Mesenchymal stem cell (in vitro differentiated cells and primary cell): ENCODE data around the gene OR2AJ1.
A peak's percentile ranks its signal among the peaks of the same experiment; 100 is the strongest.
"Not testable (repeated sequence)": the region's sequence is repeated elsewhere in the genome, so short reads cannot be mapped to it uniquely, and the experiment has no call there.

Experiments used
- DNase-seq: peaks from one replicate; pipeline ENCODE4 v3.0.0-alpha.2; 2013
- H2AFZ ChIP-seq: one replicate; pipeline ENCODE4 v1.6.1; 2013; ENCODE audit warnings: low read depth, mild to moderate bottlenecking, control low read depth, inconsistent platforms, low read length, moderate library complexity
- H2AK5ac ChIP-seq: 2 replicates; pipeline ENCODE4 v1.6.1; 2013; ENCODE audit warnings: low read length, moderate library complexity, mild to moderate bottlenecking, inconsistent platforms; ENCODE audit not compliant: severe bottlenecking
- H2BK120ac ChIP-seq: one replicate; pipeline ENCODE4 v1.6.1; 2013; ENCODE audit warnings: low read depth, mild to moderate bottlenecking, inconsistent platforms, low read length, moderate library complexity
- H2BK12ac ChIP-seq, 2 experiments: one replicate each; pipeline ENCODE4 v1.6.1; 2013; ENCODE audit warnings: inconsistent platforms in 2 of 2, low read length in 2 of 2, mild to moderate bottlenecking in 2 of 2, moderate library complexity in 2 of 2, control low read depth in 1 of 2
- H2BK15ac ChIP-seq: one replicate; pipeline ENCODE4 v1.6.1; 2013; ENCODE audit warnings: mild to moderate bottlenecking, low read depth, inconsistent platforms; ENCODE audit not compliant: poor library complexity, severe bottlenecking
- H2BK5ac ChIP-seq: 2 replicates; pipeline ENCODE4 v1.6.1; 2013; ENCODE audit warnings: low read depth, mild to moderate bottlenecking, low read length, control low read depth, inconsistent platforms; ENCODE audit not compliant: poor library complexity, severe bottlenecking
- H3K14ac ChIP-seq, 2 experiments: one replicate each; pipeline ENCODE4 v1.6.1; 2013; ENCODE audit warnings: inconsistent platforms in 2 of 2, low read length in 2 of 2, control low read depth in 1 of 2, mild to moderate bottlenecking in 1 of 2, moderate library complexity in 1 of 2
- H3K18ac ChIP-seq, 2 experiments: one replicate each; pipeline ENCODE4 v1.6.1; 2013; ENCODE audit warnings: inconsistent platforms in 2 of 2, low read length in 2 of 2, control low read depth in 1 of 2, low read depth in 1 of 2, mild to moderate bottlenecking in 1 of 2
- H3K23ac ChIP-seq, 2 experiments: one replicate each; pipeline ENCODE4 v1.6.1; 2013; ENCODE audit warnings: inconsistent platforms in 2 of 2, low read length in 2 of 2, mild to moderate bottlenecking in 2 of 2, moderate library complexity in 2 of 2, control low read depth in 1 of 2
- H3K27ac ChIP-seq: 2 replicates; pipeline ENCODE4 v1.5.1; 2013; ENCODE audit warnings: mild to moderate bottlenecking, moderate library complexity, low read length, control low read depth, inconsistent platforms; ENCODE audit not compliant: poor library complexity, severe bottlenecking
- H3K27me3 ChIP-seq, 2 experiments: 2 replicates each; pipeline versions ENCODE4 v1.6.1 to v1.7.0; 2013; ENCODE audit warnings: low read length in 2 of 2, mild to moderate bottlenecking in 2 of 2, moderate library complexity in 2 of 2, control low read depth in 1 of 2, inconsistent platforms in 1 of 2; ENCODE audit not compliant: control insufficient read depth in 1 of 2, insufficient read depth in 1 of 2
- H3K36me3 ChIP-seq, 2 experiments: 2 replicates each; pipeline versions ENCODE4 v1.6.1 to v1.7.0; 2013; ENCODE audit warnings: low read length in 2 of 2, control low read depth in 1 of 2, inconsistent platforms in 1 of 2, low read depth in 1 of 2, mild to moderate bottlenecking in 1 of 2; ENCODE audit not compliant: insufficient read depth in 2 of 2, control insufficient read depth in 1 of 2
- H3K4ac ChIP-seq, 2 experiments: one replicate each; pipeline ENCODE4 v1.6.1; 2013; ENCODE audit warnings: inconsistent platforms in 2 of 2, low read length in 2 of 2, mild to moderate bottlenecking in 2 of 2, moderate library complexity in 2 of 2, control low read depth in 1 of 2, low read depth in 1 of 2
- H3K4me1 ChIP-seq: 2 replicates; pipeline ENCODE4 v1.6.1; 2013; ENCODE audit warnings: low read depth, low read length, control low read depth; ENCODE audit not compliant: control insufficient read depth, insufficient read depth
- H3K4me2 ChIP-seq: 2 replicates; pipeline ENCODE4 v1.6.1; 2013; ENCODE audit warnings: low read length, mild to moderate bottlenecking, inconsistent platforms; ENCODE audit not compliant: poor library complexity, severe bottlenecking
- H3K4me3 ChIP-seq, 2 experiments: 2 replicates each; pipeline versions ENCODE4 v1.5.1 to v1.7.0; 2013; ENCODE audit warnings: low read length in 2 of 2, mild to moderate bottlenecking in 2 of 2, control low read depth in 1 of 2, low read depth in 1 of 2; ENCODE audit not compliant: insufficient read depth in 1 of 2
- H3K79me1 ChIP-seq: replicated peaks from 2 replicates; pipeline ENCODE4 v1.6.1; 2013; ENCODE audit warnings: mild to moderate bottlenecking, control low read depth, low read length, inconsistent platforms; ENCODE audit not compliant: poor library complexity, severe bottlenecking
- H3K9ac ChIP-seq: 2 replicates; pipeline ENCODE4 v1.7.0; 2013; ENCODE audit warnings: mild to moderate bottlenecking, low read length, moderate library complexity
- H3K9me3 ChIP-seq: 2 replicates; pipeline ENCODE4 v1.7.0; 2013; ENCODE audit warnings: mild to moderate bottlenecking, low read length; ENCODE audit not compliant: control insufficient read depth
- H4K8ac ChIP-seq: one replicate; pipeline ENCODE4 v1.6.1; 2013; ENCODE audit warnings: inconsistent platforms, mild to moderate bottlenecking, low read length, moderate library complexity
- H4K91ac ChIP-seq: one replicate; pipeline ENCODE4 v1.6.1; 2013; ENCODE audit warnings: mild to moderate bottlenecking, low read length, inconsistent platforms
- WGBS: methylation state at CpG from one replicate; pipeline ENCODE4 v1.1.7; 2013; ENCODE audit warnings: mixed read lengths; 5-methylcytosine and 5-hydroxymethylcytosine counted together

The OR2AJ1 gene

DNA sequence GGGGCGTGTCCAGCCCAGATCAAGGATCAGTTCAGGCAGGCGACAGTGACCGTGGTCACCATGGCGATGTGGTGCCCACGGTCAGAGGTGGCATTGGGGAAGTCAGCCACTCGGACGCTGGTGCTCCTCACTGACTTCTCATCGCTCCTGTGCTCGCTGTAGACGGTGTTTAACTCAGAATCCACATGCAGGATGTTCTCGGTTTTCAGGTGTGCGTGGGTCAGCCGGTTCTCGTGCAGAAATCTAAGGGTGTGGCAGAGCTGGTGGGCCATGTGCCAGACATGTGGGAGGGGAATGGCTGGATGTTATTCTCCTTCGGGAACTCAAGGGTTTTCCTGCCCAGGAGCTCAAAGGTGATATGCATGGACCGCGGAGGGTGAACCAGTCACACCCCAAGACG, 11.7 kb downstream of the OR2AJ1 start:
- no peak overlapping the region for H3K4me3 ChIP-seq
- no peaks in the 10 kb centered on the region for H3K79me1 ChIP-seq

DNA sequence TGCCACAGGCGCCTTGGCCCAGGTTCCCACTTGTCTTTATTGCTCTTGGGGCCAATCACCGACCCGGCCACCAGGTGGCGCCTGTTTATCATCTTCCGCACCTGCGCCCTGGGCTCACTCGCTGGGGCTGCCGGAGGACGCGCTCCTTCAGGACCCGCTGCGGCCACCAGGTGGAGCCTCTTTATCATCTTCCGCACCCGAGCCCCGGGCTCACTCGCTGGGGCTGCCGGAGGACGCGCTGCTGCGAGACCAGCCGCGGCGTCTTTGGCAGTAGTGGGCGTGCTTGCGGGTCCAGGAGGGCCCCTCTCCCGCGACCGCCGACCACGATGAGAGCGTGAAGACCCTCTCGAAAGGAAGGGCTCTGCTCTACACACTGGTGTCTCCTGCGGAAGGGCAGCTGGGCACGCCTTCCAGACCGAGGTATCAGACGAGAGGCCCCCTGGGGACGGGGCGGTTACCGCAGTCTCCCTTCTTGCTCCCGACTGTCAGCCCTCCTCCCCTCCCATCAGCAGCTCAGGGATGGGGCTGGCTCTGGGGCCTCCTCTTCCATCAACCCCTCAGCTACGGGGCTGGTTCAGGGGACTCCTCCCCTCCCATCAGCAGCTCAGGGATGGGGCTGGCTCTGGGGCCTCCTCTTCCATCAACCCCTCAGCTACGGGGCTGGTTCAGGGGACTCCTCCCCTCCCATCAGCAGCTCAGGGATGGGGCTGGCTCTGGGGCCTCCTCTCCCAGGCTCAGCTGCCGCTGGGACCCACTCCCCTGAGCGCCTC, 12.5 kb downstream of the OR2AJ1 start:
- not testable (repeated sequence) for H2BK5ac ChIP-seq

More for the DNA sequence above, 11.7 kb downstream of the OR2AJ1 start:
- Histone ChIP-seq H2AFZ (no peak overlapping the region), H3K9ac (no peak overlapping the region), H3K4me2 (no peak overlapping the region), H2BK12ac (no peak overlapping the region), H3K36me3 (no peaks in the 10 kb centered on the region), H4K8ac (no peak overlapping the region), H2BK15ac (no peak overlapping the region), H3K9me3 (peaks cover 14% of the 10 kb centered on the region), H3K27me3 (no peaks in the 10 kb centered on the region), H3K4me1 (no peaks in the 10 kb centered on the region), H3K4ac (no peak overlapping the region), H3K27ac (no peak overlapping the region), H2BK120ac (no peak overlapping the region), H3K14ac (no peak overlapping the region), H2AK5ac (no peak overlapping the region), H3K18ac (no peak overlapping the region), H3K23ac (no peak overlapping the region), H2BK5ac (no peak overlapping the region), H4K91ac (no peak overlapping the region)
- 85% methylated on average over 18 of the region's 18 CpGs for WGBS
- no peak for DNase-seq

GRCh38 chr1:247942624-247943023, 17.9 kb downstream of the OR2AJ1 start:
- no peak overlapping the region for H3K23ac ChIP-seq
- no peaks in the 10 kb centered on the region for H3K79me1 ChIP-seq
- no peak overlapping the region for H4K91ac ChIP-seq
- no peaks in the 10 kb centered on the region for H3K4me1 ChIP-seq
- H3K36me3 ChIP-seq, result no peaks in the 10 kb centered on the region
- no peak overlapping the region for H4K8ac ChIP-seq
- no peak overlapping the region for H3K14ac ChIP-seq
- no peak overlapping the region for H2BK5ac ChIP-seq
- no peak overlapping the region for H3K4ac ChIP-seq
- H3K4me3 ChIP-seq, result no peak overlapping the region
- DNase-seq, result no peak
- H2AK5ac ChIP-seq, result no peak overlapping the region
- peaks cover 31% of the 10 kb centered on the region for H3K9me3 ChIP-seq
- no peak overlapping the region for H2BK12ac ChIP-seq
- no peaks in the 10 kb centered on the region for H3K27me3 ChIP-seq
- H3K27ac ChIP-seq, result no peak overlapping the region
- no peak overlapping the region for H2AFZ ChIP-seq
- H3K18ac ChIP-seq, result no peak overlapping the region
- H3K9ac ChIP-seq, result no peak overlapping the region
- no peak overlapping the region for H3K4me2 ChIP-seq
- 93% methylated on average over 3 of the region's 6 CpGs for WGBS
- H2BK120ac ChIP-seq, result no peak overlapping the region
- H2BK15ac ChIP-seq, result no peak overlapping the region

More for the DNA sequence above, 12.5 kb downstream of the OR2AJ1 start:
- not testable (repeated sequence) for H3K4ac ChIP-seq, H3K27me3 ChIP-seq, H3K14ac ChIP-seq, H2BK15ac ChIP-seq, H3K4me1 ChIP-seq, H2AK5ac ChIP-seq, H2BK120ac ChIP-seq, DNase-seq, H3K9ac ChIP-seq, H3K36me3 ChIP-seq, H4K8ac ChIP-seq, H4K91ac ChIP-seq, H3K27ac ChIP-seq, H3K18ac ChIP-seq, H3K79me1 ChIP-seq, H2AFZ ChIP-seq, H2BK12ac ChIP-seq, H3K23ac ChIP-seq
- Histone ChIP-seq H3K4me2 (peak overlapping the region; percentile 76), H3K4me3 (peak overlapping the region; percentile 57 to 68), H3K9me3 (peaks cover 20% of the 10 kb centered on the region)
- WGBS, result 65% methylated on average over 42 of the region's 44 CpGs

GRCh38 chr1:247948558-247948957, 23.9 kb downstream of the OR2AJ1 start, which contains the start of gene OR2L8:
Gene OR2L8 (plus strand): TSS chr1:247948858. CDS start chr1:247948858, 0 bp downstream.
- H2BK12ac ChIP-seq, result no peak within 1 kb of the TSS
- no peaks in the 10 kb centered on the region for H3K27me3 ChIP-seq
- H3K36me3 ChIP-seq, result no peaks in the 10 kb centered on the region
- H2BK15ac ChIP-seq, result no peak within 1 kb of the TSS
- H3K4me2 ChIP-seq, result no peak within 1 kb of the TSS
- H3K79me1 ChIP-seq, result no peaks in the 10 kb centered on the region
- no peak within 1 kb of the TSS for H2BK120ac ChIP-seq
- no peak within 1 kb of the TSS for H4K91ac ChIP-seq
- no peak within 1 kb of the TSS for H3K4me3 ChIP-seq
- no peak within 1 kb of the TSS for H3K9ac ChIP-seq
- no peak within 1 kb of the TSS for H3K4ac ChIP-seq
- no peak within 1 kb of the TSS for H2BK5ac ChIP-seq
- H4K8ac ChIP-seq, result no peak within 1 kb of the TSS
- no peaks in the 10 kb centered on the region for H3K4me1 ChIP-seq
- H3K14ac ChIP-seq, result no peak within 1 kb of the TSS
- H3K23ac ChIP-seq, result no peak within 1 kb of the TSS
- no peak within 1 kb of the TSS for H3K27ac ChIP-seq
- no peak for DNase-seq
- H2AFZ ChIP-seq, result no peak within 1 kb of the TSS
- no peak within 1 kb of the TSS for H2AK5ac ChIP-seq
- peaks cover 25% of the 10 kb centered on the region for H3K9me3 ChIP-seq
- 77% methylated on average over 3 of the region's 3 CpGs for WGBS
- no peak within 1 kb of the TSS for H3K18ac ChIP-seq
